ENCODE results near the gene ATP2C1.

ATP2C1 gene

GRCh38 chr3:130981469-130981868 lies 87.6 kb downstream of the ATP2C1 start:
- TF ChIP-seq MAX (IDR thresholded peaks at IDR 0.05; ENCODE audit: low read depth, low read length) (no peak), CTCF (IDR thresholded peaks at IDR 0.05; ENCODE audit: low read depth, low read length) (no peak), POLR2A (IDR thresholded peaks at IDR 0.05; ENCODE audit: extremely low read depth, insufficient read length) (no peak), MYC (IDR thresholded peaks at IDR 0.05; ENCODE audit: low read depth, low read length) (no peak)
- peak; percentile 6 for DNase-seq (ENCODE audit: low read depth)
- H3K4me3 ChIP-seq (ENCODE audit: low read depth, low read length) = no peak overlapping the region

GRCh38 chr3:130990282-130990681 lies 96.4 kb downstream of the ATP2C1 start:
- TF ChIP-seq POLR2A (IDR thresholded peaks at IDR 0.05; ENCODE audit: extremely low read depth, insufficient read length) (no peak), CTCF (IDR thresholded peaks at IDR 0.05; ENCODE audit: low read depth, low read length) (no peak), MAX (IDR thresholded peaks at IDR 0.05; ENCODE audit: low read depth, low read length) (no peak), MYC (IDR thresholded peaks at IDR 0.05; ENCODE audit: low read depth, low read length) (no peak)
- DNase-seq (ENCODE audit: low read depth) = no peak
- no peak overlapping the region for H3K4me3 ChIP-seq (ENCODE audit: low read depth, low read length)

- DNase-seq (ENCODE audit: low read depth) = no peak
- no peak for TF ChIP-seq CTCF (IDR thresholded peaks at IDR 0.05; ENCODE audit: low read depth, low read length)
- no peak for TF ChIP-seq MAX (IDR thresholded peaks at IDR 0.05; ENCODE audit: low read depth, low read length)
- TF ChIP-seq POLR2A (IDR thresholded peaks at IDR 0.05; ENCODE audit: extremely low read depth, insufficient read length) = no peak
- TF ChIP-seq MYC (IDR thresholded peaks at IDR 0.05; ENCODE audit: low read depth, low read length) = no peak
- H3K4me3 ChIP-seq (ENCODE audit: low read depth, low read length) = no peak overlapping the region
These were observed 97.2 kb downstream of the ATP2C1 start for GRCh38 chr3:130991126-130991525.

- TF ChIP-seq POLR2A (IDR thresholded peaks at IDR 0.05; ENCODE audit: extremely low read depth, insufficient read length) (no peak), CTCF (IDR thresholded peaks at IDR 0.05; ENCODE audit: low read depth, low read length) (no peak), MAX (IDR thresholded peaks at IDR 0.05; ENCODE audit: low read depth, low read length) (no peak)
- DNase-seq (ENCODE audit: low read depth) = no peak
- H3K4me3 ChIP-seq (ENCODE audit: low read depth, low read length) = no peak overlapping the region
These were observed 98.5 kb downstream of the ATP2C1 start for GRCh38 chr3:130992344-130992743.

- peak; percentile 70 for DNase-seq (ENCODE audit: low read depth)
- H3K4me3 ChIP-seq (ENCODE audit: low read depth, low read length) = no peak overlapping the region
- TF ChIP-seq POLR2A (IDR thresholded peaks at IDR 0.05; ENCODE audit: extremely low read depth, insufficient read length) (no peak), MYC (IDR thresholded peaks at IDR 0.05; ENCODE audit: low read depth, low read length) (no peak), MAX (IDR thresholded peaks at IDR 0.05; ENCODE audit: low read depth, low read length) (no peak), CTCF (IDR thresholded peaks at IDR 0.05; ENCODE audit: low read depth, low read length) (no peak)
These were observed 103.4 kb downstream of the ATP2C1 start for GRCh38 chr3:130997289-130997688.

- no peak for TF ChIP-seq MYC (IDR thresholded peaks at IDR 0.05; ENCODE audit: low read depth, low read length)
- TF ChIP-seq CTCF (IDR thresholded peaks at IDR 0.05; ENCODE audit: low read depth, low read length) = no peak
- TF ChIP-seq MAX (IDR thresholded peaks at IDR 0.05; ENCODE audit: low read depth, low read length) = no peak
- no peak for TF ChIP-seq POLR2A (IDR thresholded peaks at IDR 0.05; ENCODE audit: extremely low read depth, insufficient read length)
- no peak for DNase-seq (ENCODE audit: low read depth)
These were observed 107.2 kb downstream of the ATP2C1 start for GRCh38 chr3:131001071-131001470.

More at GRCh38 chr3:131001071-131001470, 107.2 kb downstream of the ATP2C1 start:
- H3K4me3 ChIP-seq (ENCODE audit: low read depth, low read length) = no peak overlapping the region

Data from NB4 (cell line).